Gastroesophageal sphincter (tissue), 3 donors: Measurements from ENCODE around the gene ADAMTSL3.

Source experiments
- EP300 ChIP-seq: sonication (generic); formaldehyde crosslinking; IDR thresholded peaks from one replicate; pipeline ENCODE4 v1.6.1; 2017; ENCODE audit warnings: antibody characterized with exemption, mild to moderate bottlenecking
- POLR2A ChIP-seq, 2 donors: fragments of 450-650 bp; IDR thresholded peaks; one replicate each; pipeline ENCODE4 v1.6.1; 2017; ENCODE audit warnings: antibody characterized with exemption in 2 of 2, mild to moderate bottlenecking in 2 of 2, moderate library complexity in 1 of 2
- POLR2AphosphoS5 ChIP-seq: sonication (generic); formaldehyde crosslinking; IDR thresholded peaks from one replicate; pipeline ENCODE4 v1.6.1; 2017; ENCODE audit warnings: antibody characterized with exemption
- TF ChIP-seq, protein P1 (sequence below), 4 experiments: fragments of 200-600 bp in 2 of 4; fragments of 450-650 bp in 2 of 4; sonication (generic) in 1 of 4; IDR thresholded peaks; one replicate each; pipeline ENCODE4 v1.5.1; 2017 to 2019; ENCODE audit warnings: antibody characterized with exemption in 4 of 4, mild to moderate bottlenecking in 2 of 4, moderate library complexity in 2 of 4

- TF ChIP-seq, protein P1, sequence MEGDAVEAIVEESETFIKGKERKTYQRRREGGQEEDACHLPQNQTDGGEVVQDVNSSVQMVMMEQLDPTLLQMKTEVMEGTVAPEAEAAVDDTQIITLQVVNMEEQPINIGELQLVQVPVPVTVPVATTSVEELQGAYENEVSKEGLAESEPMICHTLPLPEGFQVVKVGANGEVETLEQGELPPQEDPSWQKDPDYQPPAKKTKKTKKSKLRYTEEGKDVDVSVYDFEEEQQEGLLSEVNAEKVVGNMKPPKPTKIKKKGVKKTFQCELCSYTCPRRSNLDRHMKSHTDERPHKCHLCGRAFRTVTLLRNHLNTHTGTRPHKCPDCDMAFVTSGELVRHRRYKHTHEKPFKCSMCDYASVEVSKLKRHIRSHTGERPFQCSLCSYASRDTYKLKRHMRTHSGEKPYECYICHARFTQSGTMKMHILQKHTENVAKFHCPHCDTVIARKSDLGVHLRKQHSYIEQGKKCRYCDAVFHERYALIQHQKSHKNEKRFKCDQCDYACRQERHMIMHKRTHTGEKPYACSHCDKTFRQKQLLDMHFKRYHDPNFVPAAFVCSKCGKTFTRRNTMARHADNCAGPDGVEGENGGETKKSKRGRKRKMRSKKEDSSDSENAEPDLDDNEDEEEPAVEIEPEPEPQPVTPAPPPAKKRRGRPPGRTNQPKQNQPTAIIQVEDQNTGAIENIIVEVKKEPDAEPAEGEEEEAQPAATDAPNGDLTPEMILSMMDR (IDR thresholded peaks at IDR 0.05) = no peak
- TF ChIP-seq POLR2A (IDR thresholded peaks at IDR 0.05) (no peak), POLR2AphosphoS5 (no peak), EP300 (no peak)
Observed at GRCh38 chr15:83605111-83605945, 48.6 kb upstream of the ADAMTSL3 start.
